Type B pancreatic cell (in vitro differentiated cells): ENCODE data around the gene IFNA5. TPM values are rescaled to one million over a fixed set of nuclear protein-coding genes. Genes with fewer than 3 reads are reported as not detected.
A peak's percentile ranks its signal among the peaks of the same experiment; 100 is the strongest.

Source experiments
- DNase-seq: peaks from one replicate; pipeline ENCODE4 v3.0.0; 2021; ENCODE audit warnings: mixed read lengths; ENCODE audit not compliant: unreplicated experiment; ENCODE audit errors: extremely low spot score
- H3K27ac Mint-ChIP-seq: 2 replicates; pipeline ENCODE4 v1.8.0; 2021; ENCODE audit warnings: mild to moderate bottlenecking, mixed read lengths
- H3K27me3 Mint-ChIP-seq: 2 replicates; pipeline ENCODE4 v1.8.0; 2021; ENCODE audit warnings: mixed read lengths
- H3K36me3 Mint-ChIP-seq: 2 replicates; pipeline ENCODE4 v1.8.0; 2021; ENCODE audit warnings: mixed read lengths
- H3K4me1 Mint-ChIP-seq: one replicate; pipeline ENCODE4 v1.8.0; 2021; ENCODE audit warnings: mixed read lengths; ENCODE audit not compliant: unreplicated experiment
- H3K4me3 Mint-ChIP-seq: 2 replicates; pipeline ENCODE4 v1.8.0; 2021; ENCODE audit warnings: mild to moderate bottlenecking, mixed read lengths
- H3K9me3 Mint-ChIP-seq: 2 replicates; pipeline ENCODE4 v1.8.0; 2021; ENCODE audit warnings: mixed read lengths
- total RNA-seq: library from RNA; stranded (reverse); gene quantifications from 2 replicates; pipeline ENCODE4 v1.2.1, GENCODE V29; 2021; ENCODE audit warnings: low replicate concordance
- TF ChIP-seq, protein P1 (sequence below): fragments of 200-600 bp; sonication (generic); conservative IDR thresholded peaks from 2 replicates; pipeline ENCODE4 v1.5.0; 2021; ENCODE audit warnings: antibody characterized with exemption, mild to moderate bottlenecking

IFNA5 gene
- total RNA-seq, 1 donor from 2014 or later, result not detected

DNA sequence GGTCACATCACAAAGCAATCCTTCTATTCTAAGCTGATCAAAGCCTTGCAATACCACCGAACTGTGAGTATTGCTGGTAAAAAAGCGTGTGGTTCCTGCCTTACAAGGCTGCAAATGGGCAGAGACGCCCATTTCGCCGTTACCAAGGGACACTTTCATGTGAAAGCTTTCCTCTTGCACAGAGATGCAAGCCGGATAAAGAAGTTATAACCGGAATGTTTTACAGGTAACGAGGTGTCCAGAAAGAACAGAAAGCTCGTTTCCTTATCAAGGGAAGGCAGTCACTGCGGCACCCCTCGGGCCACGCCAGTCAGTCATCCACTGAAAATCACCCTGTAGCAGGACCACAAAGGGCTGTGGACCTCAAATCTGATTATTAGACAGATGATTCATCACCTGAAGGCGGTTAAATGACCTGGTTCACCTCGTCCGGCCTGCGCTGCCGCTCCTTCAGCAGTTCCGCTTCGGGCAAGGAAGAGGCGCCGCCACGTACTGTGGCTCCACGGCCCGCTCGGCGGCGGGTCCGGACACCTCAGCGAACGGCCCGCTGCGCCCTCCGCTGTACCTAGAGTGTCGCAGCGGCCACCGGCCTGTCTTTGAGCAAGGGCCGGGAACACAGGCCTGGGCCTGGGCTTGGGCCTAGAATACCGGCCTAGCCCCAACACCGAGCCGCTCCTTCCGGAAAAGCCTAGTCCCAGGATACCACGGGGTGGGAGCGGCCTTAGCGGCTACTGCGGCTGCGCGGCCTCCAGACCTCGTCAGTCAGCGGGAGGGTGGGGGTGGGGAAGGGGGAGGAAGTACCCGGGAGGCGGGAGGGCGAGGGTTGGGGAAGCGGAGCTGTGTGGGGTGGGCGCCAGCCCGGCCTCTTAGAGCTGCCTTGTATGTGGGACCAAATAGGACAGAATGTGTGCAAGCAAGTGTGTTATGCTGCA lies 29.9 kb upstream of the IFNA5 start, which contains the start of gene KLHL9:
KLHL9 (minus strand) TSS at position 704 of the 932 bp plus-strand sequence; CDS start at position 159, 545 bp downstream.
- no peaks in the 10 kb centered on the region for H3K27me3 Mint-ChIP-seq
- H3K36me3 Mint-ChIP-seq, result peaks cover 17% of the 10 kb centered on the region
- H3K4me3 Mint-ChIP-seq, result peak within 1 kb of the TSS; percentile 95
- no peaks in the 10 kb centered on the region for H3K9me3 Mint-ChIP-seq
- TF ChIP-seq, protein P1, sequence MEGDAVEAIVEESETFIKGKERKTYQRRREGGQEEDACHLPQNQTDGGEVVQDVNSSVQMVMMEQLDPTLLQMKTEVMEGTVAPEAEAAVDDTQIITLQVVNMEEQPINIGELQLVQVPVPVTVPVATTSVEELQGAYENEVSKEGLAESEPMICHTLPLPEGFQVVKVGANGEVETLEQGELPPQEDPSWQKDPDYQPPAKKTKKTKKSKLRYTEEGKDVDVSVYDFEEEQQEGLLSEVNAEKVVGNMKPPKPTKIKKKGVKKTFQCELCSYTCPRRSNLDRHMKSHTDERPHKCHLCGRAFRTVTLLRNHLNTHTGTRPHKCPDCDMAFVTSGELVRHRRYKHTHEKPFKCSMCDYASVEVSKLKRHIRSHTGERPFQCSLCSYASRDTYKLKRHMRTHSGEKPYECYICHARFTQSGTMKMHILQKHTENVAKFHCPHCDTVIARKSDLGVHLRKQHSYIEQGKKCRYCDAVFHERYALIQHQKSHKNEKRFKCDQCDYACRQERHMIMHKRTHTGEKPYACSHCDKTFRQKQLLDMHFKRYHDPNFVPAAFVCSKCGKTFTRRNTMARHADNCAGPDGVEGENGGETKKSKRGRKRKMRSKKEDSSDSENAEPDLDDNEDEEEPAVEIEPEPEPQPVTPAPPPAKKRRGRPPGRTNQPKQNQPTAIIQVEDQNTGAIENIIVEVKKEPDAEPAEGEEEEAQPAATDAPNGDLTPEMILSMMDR, result no peak
- peak; percentile 91 for DNase-seq
- H3K4me1 Mint-ChIP-seq, result peaks cover 25% of the 10 kb centered on the region
- peak within 1 kb of the TSS; percentile 97 for H3K27ac Mint-ChIP-seq

- no peaks in the 10 kb centered on the region for H3K27me3 Mint-ChIP-seq
- peaks cover 25% of the 10 kb centered on the region for H3K4me1 Mint-ChIP-seq
- TF ChIP-seq, protein P1, result no peak
- peak overlapping the region; percentile 97 for H3K27ac Mint-ChIP-seq
- H3K36me3 Mint-ChIP-seq, result peaks cover 17% of the 10 kb centered on the region
- no peak for DNase-seq
- no peaks in the 10 kb centered on the region for H3K9me3 Mint-ChIP-seq
- peak overlapping the region; percentile 95 for H3K4me3 Mint-ChIP-seq
These were observed 28.1 kb upstream of the IFNA5 start for GRCh38 chr9:21333226-21333625.

- no peaks in the 10 kb centered on the region for H3K27me3 Mint-ChIP-seq
- peak overlapping the region; percentile 47 for H3K4me3 Mint-ChIP-seq
- no peak overlapping the region for H3K27ac Mint-ChIP-seq
- DNase-seq, result no peak
- H3K36me3 Mint-ChIP-seq, result peaks cover 17% of the 10 kb centered on the region
- H3K9me3 Mint-ChIP-seq, result no peaks in the 10 kb centered on the region
- TF ChIP-seq, protein P1, result no peak
- H3K4me1 Mint-ChIP-seq, result peaks cover 25% of the 10 kb centered on the region
These were observed 26.7 kb upstream of the IFNA5 start for GRCh38 chr9:21331676-21332402.

GRCh38 chr9:21326526-21327139 lies 21.5 kb upstream of the IFNA5 start:
- Mint-ChIP-seq H3K36me3 (peaks cover 16% of the 10 kb centered on the region), H3K27ac (no peak overlapping the region), H3K4me3 (no peak overlapping the region), H3K9me3 (no peaks in the 10 kb centered on the region), H3K4me1 (peaks cover 10% of the 10 kb centered on the region), H3K27me3 (no peaks in the 10 kb centered on the region)
- DNase-seq, result no peak
- TF ChIP-seq, protein P1, result peak; percentile 83

- DNase-seq, result no peak
- TF ChIP-seq, protein P1, result no peak
- Mint-ChIP-seq H3K4me3 (no peak overlapping the region), H3K27me3 (no peaks in the 10 kb centered on the region), H3K27ac (no peak overlapping the region), H3K4me1 (peaks cover 3% of the 10 kb centered on the region), H3K9me3 (no peaks in the 10 kb centered on the region), H3K36me3 (peaks cover 16% of the 10 kb centered on the region)
These were observed 18.9 kb upstream of the IFNA5 start for GRCh38 chr9:21324047-21324446.
